ENCODE results near the gene VPS13D.

VPS13D gene

GRCh38 chr1:12495725-12496124, 265.9 kb downstream of the VPS13D start:
- Histone ChIP-seq H3K27me3 (ENCODE audit: low read depth) (no peaks in the 10 kb centered on the region), H3K36me3 (replicated peaks) (no peaks in the 10 kb centered on the region), H3K4me1 (no peaks in the 10 kb centered on the region), H3K9me3 (no peaks in the 10 kb centered on the region), H3K4me3 (no peak overlapping the region)
- in situ Hi-C loops (cut with MboI; ENCODE audit: low sequenced_read_pairs) = no loop called here
- no peak for DNase-seq (ENCODE audit: low spot score in 2 of 2)

DNA sequence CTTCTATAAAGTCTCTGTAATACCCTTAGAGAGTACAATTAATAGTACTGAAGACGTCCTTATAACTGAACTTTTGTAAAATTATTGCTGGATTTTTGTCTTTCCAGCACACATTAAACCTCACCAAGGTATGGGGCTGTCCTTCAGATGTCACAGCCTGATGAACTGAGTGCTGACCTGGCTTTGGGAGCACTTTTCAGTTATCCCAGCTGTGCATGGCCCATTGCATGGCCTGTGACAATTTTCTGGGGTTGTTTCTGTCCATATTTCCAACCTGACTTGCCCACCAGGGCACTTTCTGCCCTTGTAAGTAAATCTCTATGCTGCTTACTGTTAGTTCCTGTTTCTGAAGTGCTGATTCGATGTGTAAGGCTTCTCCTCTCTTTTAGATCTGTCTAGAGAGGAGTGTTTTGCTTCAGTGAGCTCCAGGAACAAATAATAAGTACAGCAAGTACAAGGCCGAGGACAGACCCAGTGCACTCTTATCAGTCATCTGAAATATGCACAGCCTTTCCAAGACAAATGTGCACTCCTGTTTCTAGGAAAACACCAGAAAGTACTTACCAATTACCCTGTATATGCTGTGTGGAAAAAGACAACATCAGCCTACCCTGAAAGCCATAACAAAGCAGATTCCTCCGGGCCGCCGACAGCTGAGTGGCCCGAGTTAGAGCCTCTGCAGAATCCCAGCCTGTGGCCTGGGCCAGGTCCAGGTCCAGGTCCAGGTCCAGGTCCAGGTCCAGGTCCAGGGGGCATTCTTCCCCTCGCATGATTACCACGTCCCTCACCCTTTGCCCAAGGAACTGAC, 266.5 kb downstream of the VPS13D start:
- H3K4me1 ChIP-seq = no peaks in the 10 kb centered on the region
- in situ Hi-C loops (cut with MboI; ENCODE audit: low sequenced_read_pairs) = no loop called here
- H3K27me3 ChIP-seq (ENCODE audit: low read depth) = no peaks in the 10 kb centered on the region
- no peak for DNase-seq (ENCODE audit: low spot score in 2 of 2)
- H3K4me3 ChIP-seq = no peak overlapping the region
- H3K9me3 ChIP-seq = no peaks in the 10 kb centered on the region
- no peaks in the 10 kb centered on the region for H3K36me3 ChIP-seq (replicated peaks)

- DNase-seq (ENCODE audit: low spot score in 2 of 2) = no peak
- Histone ChIP-seq H3K4me3 (no peak overlapping the region), H3K27me3 (ENCODE audit: low read depth) (no peaks in the 10 kb centered on the region), H3K36me3 (replicated peaks) (no peaks in the 10 kb centered on the region), H3K4me1 (no peaks in the 10 kb centered on the region), H3K9me3 (no peaks in the 10 kb centered on the region)
- in situ Hi-C loops (cut with MboI; ENCODE audit: low sequenced_read_pairs) = no loop called here
These were observed 269.9 kb downstream of the VPS13D start for GRCh38 chr1:12499539-12500240.

GRCh38 chr1:12501661-12502060, 271.8 kb downstream of the VPS13D start:
- H3K9me3 ChIP-seq = no peaks in the 10 kb centered on the region
- no peak for DNase-seq (ENCODE audit: low spot score in 2 of 2)
- no peak overlapping the region for H3K4me3 ChIP-seq
- no peaks in the 10 kb centered on the region for H3K27me3 ChIP-seq (ENCODE audit: low read depth)
- H3K4me1 ChIP-seq = no peaks in the 10 kb centered on the region
- in situ Hi-C loops (cut with MboI; ENCODE audit: low sequenced_read_pairs) = no loop called here
- no peaks in the 10 kb centered on the region for H3K36me3 ChIP-seq (replicated peaks)

GRCh38 chr1:12502336-12503109, 272.7 kb downstream of the VPS13D start:
- H3K4me1 ChIP-seq = no peaks in the 10 kb centered on the region
- no peaks in the 10 kb centered on the region for H3K36me3 ChIP-seq (replicated peaks)
- H3K4me3 ChIP-seq = no peak overlapping the region
- H3K9me3 ChIP-seq = no peaks in the 10 kb centered on the region
- no peak for DNase-seq (ENCODE audit: low spot score in 2 of 2)
- H3K27me3 ChIP-seq (ENCODE audit: low read depth) = no peaks in the 10 kb centered on the region
- in situ Hi-C loops (cut with MboI; ENCODE audit: low sequenced_read_pairs) = no loop called here

DNA sequence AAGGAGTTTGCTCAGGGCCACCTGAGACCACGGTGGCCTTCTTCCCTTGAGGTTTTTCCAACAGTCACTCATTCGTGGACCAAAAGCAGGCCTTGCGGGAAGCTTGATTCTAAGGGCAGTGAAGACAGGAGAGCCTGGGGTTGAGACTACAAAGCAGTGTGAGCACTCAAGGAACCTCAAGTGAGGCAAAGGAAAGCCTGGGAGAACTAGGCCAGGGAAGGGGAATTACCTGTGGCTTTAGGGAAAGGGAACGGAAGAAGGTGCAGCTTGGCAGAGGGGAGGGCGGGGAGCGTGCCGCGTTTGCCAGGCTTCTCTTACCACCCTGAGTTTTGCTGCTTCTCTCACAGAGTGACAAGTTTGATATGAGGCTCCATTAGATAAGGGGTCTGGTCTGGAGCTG, 273.9 kb downstream of the VPS13D start:
- in situ Hi-C loops (cut with MboI; ENCODE audit: low sequenced_read_pairs) = no loop called here
- Histone ChIP-seq H3K36me3 (replicated peaks) (no peaks in the 10 kb centered on the region), H3K27me3 (ENCODE audit: low read depth) (no peaks in the 10 kb centered on the region), H3K4me1 (no peaks in the 10 kb centered on the region), H3K4me3 (no peak overlapping the region), H3K9me3 (no peaks in the 10 kb centered on the region)
- DNase-seq (ENCODE audit: low spot score in 2 of 2) = no peak

- no peaks in the 10 kb centered on the region for H3K27me3 ChIP-seq (ENCODE audit: low read depth)
- H3K4me3 ChIP-seq = no peak overlapping the region
- no peaks in the 10 kb centered on the region for H3K9me3 ChIP-seq
- no peaks in the 10 kb centered on the region for H3K36me3 ChIP-seq (replicated peaks)
- DNase-seq (ENCODE audit: low spot score in 2 of 2) = no peak
- in situ Hi-C loops (cut with MboI; ENCODE audit: low sequenced_read_pairs) = no loop called here
- H3K4me1 ChIP-seq = no peaks in the 10 kb centered on the region
These were observed 274.8 kb downstream of the VPS13D start for GRCh38 chr1:12504601-12505000.

DNA sequence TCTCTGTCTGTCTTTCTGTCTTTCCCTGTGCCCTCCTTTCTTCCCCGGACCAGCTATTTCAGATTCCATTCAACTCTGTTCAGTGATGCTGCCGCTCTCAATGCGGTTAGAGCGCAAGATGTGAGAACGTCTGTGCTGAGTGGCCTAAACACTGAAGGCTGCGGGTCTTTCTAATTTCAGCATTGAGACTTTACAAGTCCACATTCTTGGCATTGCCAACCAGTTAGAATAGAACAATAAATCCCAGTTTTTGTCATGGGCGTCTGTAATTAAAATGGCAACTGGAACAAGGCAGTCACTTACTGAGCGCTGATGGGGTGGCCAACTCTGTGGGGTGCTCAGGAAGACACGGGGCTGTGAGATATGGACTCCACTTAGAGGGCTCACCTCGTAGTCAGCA, 275.4 kb downstream of the VPS13D start:
- in situ Hi-C loops (cut with MboI; ENCODE audit: low sequenced_read_pairs) = no loop called here
- no peaks in the 10 kb centered on the region for H3K9me3 ChIP-seq
- no peak for DNase-seq (ENCODE audit: low spot score in 2 of 2)

DNA sequence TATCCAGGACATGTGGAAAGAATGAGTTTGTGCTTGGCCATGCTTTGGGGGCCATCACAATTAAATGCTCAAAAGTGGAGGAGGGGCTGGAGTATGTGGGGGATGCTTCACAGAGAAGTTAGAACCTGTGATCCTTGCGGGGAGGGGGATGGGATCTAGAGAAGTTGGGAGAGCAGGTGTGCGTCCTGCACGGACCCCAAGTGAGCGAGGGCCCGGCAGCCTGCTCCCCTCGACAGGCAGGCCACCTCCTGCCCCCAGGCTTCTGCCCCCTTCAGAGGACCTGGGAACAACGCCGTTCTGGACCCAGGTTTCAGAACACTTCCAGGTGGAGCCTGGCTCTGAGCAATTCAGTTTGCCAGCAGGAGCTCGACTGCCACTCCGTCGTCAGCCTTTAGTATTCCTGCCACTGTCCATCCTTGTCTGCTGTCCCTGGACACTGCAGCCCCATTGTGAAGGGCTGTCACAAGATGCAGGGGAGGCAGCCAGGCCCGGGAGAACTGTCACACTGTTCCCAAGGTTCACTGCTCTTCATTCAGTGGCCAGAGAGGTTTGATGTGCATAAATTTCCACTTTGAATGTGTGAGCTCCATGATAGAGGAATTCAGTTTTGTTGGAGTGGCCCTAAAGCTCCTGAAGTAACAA, 275.9 kb downstream of the VPS13D start:
- in situ Hi-C loops (cut with MboI; ENCODE audit: low sequenced_read_pairs) = no loop called here
- no peaks in the 10 kb centered on the region for H3K9me3 ChIP-seq
- H3K4me1 ChIP-seq = no peaks in the 10 kb centered on the region
- H3K4me3 ChIP-seq = no peak overlapping the region
- H3K36me3 ChIP-seq (replicated peaks) = no peaks in the 10 kb centered on the region
- no peak for DNase-seq (ENCODE audit: low spot score in 2 of 2)
- H3K27me3 ChIP-seq (ENCODE audit: low read depth) = no peaks in the 10 kb centered on the region

More for the DNA sequence above, 275.4 kb downstream of the VPS13D start:
- no peak overlapping the region for H3K4me3 ChIP-seq
- no peaks in the 10 kb centered on the region for H3K36me3 ChIP-seq (replicated peaks)
- no peaks in the 10 kb centered on the region for H3K4me1 ChIP-seq
- no peaks in the 10 kb centered on the region for H3K27me3 ChIP-seq (ENCODE audit: low read depth)

DNA sequence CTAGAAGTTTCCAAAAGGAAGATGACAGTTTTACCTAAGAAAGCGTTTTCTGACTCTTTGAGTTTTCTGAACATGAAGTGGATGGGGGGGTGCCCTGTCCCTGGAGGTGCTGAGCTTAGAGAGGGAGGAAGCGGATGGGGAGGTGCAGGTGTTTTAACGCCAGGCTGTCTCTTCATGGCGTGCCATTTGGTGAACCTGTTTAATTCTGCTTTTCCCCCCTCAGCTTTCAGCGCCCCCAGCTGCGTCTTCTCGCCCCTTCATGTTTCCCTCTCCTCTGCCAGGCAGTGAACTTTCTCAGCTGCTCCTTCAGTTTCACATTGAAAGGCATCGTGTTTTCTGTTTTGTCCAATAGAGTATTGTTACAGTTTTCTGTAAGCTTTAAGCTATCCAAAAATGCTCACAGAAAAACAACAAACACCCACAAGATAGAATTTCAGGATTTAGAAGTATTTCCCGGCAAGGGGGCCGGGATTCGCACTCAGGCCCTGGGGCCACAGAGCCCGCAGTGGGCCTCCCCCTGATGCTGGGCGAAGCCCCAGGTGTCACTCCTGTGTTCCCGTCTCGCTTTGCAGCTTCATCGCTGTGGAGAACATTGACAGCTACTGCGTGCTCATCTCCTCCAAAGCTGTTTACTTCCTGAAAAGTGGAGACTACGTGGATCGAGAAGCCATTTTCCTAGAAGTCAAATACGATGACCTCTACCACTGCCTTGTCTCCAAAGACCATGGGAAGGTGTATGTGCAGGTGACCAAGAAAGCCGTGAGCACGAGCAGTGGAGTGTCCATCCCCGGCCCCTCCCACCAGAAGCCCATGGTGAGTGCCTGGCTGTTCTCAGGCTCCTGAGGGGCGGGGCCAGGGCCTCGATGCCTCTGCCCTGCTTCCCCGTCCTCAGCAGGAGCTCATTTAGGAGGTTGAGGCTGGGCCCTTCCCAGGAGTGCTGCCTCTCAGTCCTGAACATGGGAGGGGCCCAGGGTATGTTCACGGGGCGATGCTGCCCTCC, 276.8 kb downstream of the VPS13D start:
- no peaks in the 10 kb centered on the region for H3K36me3 ChIP-seq (replicated peaks)
- in situ Hi-C loops (cut with MboI; ENCODE audit: low sequenced_read_pairs) = no loop called here
- no peaks in the 10 kb centered on the region for H3K27me3 ChIP-seq (ENCODE audit: low read depth)
- no peak overlapping the region for H3K4me3 ChIP-seq
- no peak for DNase-seq (ENCODE audit: low spot score in 2 of 2)
- H3K4me1 ChIP-seq = no peaks in the 10 kb centered on the region
- no peaks in the 10 kb centered on the region for H3K9me3 ChIP-seq

DNA sequence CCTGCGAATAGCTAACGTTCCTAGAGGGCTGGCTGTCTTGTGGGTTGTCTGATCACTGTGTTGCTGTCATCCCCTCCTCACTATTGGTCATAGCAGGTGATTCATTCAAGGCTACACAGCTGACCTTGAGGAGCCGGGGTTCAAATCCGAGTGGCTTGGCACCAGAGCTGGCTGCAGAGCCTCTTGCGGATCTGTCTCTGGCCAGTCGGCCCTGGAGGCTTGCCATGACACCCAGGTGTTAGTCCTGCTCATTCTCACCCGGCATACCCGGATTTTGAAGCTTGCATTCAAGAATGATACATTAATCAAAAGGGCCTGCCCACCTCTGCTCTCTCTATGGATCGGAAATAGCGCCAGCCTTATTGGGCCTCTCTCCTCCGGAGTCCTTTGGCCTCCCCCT, 277.8 kb downstream of the VPS13D start:
- Histone ChIP-seq H3K4me1 (no peaks in the 10 kb centered on the region), H3K9me3 (no peaks in the 10 kb centered on the region), H3K4me3 (no peak overlapping the region), H3K36me3 (replicated peaks) (no peaks in the 10 kb centered on the region), H3K27me3 (ENCODE audit: low read depth) (no peaks in the 10 kb centered on the region)
- DNase-seq (ENCODE audit: low spot score in 2 of 2) = no peak
- in situ Hi-C loops (cut with MboI; ENCODE audit: low sequenced_read_pairs) = no loop called here

- DNase-seq (ENCODE audit: low spot score in 2 of 2) = no peak
- Histone ChIP-seq H3K27me3 (ENCODE audit: low read depth) (no peaks in the 10 kb centered on the region), H3K4me3 (no peak overlapping the region), H3K9me3 (no peaks in the 10 kb centered on the region), H3K4me1 (no peaks in the 10 kb centered on the region), H3K36me3 (replicated peaks) (no peaks in the 10 kb centered on the region)
- in situ Hi-C loops (cut with MboI; ENCODE audit: low sequenced_read_pairs) = no loop called here
These were observed 279.0 kb downstream of the VPS13D start for GRCh38 chr1:12508849-12509248.

DNA sequence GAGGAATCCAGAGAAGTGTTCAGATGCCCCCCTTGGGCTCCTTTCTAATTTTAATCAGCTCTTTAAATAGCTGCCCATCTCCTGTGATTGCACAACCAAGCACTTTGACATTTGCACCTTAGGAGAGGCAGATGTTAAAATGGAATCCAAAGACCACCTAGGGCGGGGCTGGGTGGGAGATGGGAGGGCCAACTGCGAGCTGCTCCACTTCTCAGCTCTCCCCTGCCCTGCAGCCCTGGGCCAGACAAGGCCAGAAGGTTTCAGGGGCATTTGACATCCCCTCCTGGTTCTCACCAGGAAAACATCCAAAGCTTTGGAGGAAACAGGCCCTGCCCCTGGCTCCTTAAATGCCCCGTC, 281.3 kb downstream of the VPS13D start:
- Histone ChIP-seq H3K4me1 (no peaks in the 10 kb centered on the region), H3K36me3 (replicated peaks) (no peaks in the 10 kb centered on the region), H3K9me3 (no peaks in the 10 kb centered on the region), H3K27me3 (ENCODE audit: low read depth) (no peaks in the 10 kb centered on the region), H3K4me3 (no peak overlapping the region)
- in situ Hi-C loops (cut with MboI; ENCODE audit: low sequenced_read_pairs) = no loop called here
- no peak for DNase-seq (ENCODE audit: low spot score in 2 of 2)
